ENCODE measurements around the gene SMS. TPM values are rescaled to one million over a fixed set of nuclear protein-coding genes. Genes with fewer than 3 reads are reported as not detected.

SMS gene
- total RNA-seq, 2 donors from 2014 or later, result 40.3 to 41.3 TPM

DNA sequence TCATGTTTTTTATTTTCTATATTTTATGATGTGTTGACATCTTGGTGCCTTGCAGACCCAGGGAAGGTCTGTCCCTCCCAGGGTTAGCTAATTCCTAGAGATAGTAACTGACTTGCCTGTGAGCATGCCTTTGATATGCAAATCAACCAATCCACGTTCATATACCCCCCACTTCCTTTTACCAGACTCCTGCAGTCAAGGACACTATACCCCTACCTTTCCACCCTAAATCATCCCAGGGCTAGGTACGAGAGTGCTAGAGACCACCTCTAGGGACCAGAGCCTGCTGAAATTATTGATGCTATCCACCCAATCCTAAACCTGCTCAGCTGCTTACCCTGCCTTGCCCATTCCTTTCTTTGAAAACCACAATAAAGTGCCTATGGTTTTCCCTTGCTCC, 84.1 kb downstream of the SMS start:
- Histone ChIP-seq H3K27ac (no peak overlapping the region), H3K4me1 (no peaks in the 10 kb centered on the region), H3K36me3 (no peaks in the 10 kb centered on the region), H3K27me3 (no peaks in the 10 kb centered on the region), H3K4me3 (no peak overlapping the region), H3K9me3 (no peaks in the 10 kb centered on the region)
- DNase-seq (ENCODE audit: low spot score), result no peak
- TF ChIP-seq, protein P1, sequence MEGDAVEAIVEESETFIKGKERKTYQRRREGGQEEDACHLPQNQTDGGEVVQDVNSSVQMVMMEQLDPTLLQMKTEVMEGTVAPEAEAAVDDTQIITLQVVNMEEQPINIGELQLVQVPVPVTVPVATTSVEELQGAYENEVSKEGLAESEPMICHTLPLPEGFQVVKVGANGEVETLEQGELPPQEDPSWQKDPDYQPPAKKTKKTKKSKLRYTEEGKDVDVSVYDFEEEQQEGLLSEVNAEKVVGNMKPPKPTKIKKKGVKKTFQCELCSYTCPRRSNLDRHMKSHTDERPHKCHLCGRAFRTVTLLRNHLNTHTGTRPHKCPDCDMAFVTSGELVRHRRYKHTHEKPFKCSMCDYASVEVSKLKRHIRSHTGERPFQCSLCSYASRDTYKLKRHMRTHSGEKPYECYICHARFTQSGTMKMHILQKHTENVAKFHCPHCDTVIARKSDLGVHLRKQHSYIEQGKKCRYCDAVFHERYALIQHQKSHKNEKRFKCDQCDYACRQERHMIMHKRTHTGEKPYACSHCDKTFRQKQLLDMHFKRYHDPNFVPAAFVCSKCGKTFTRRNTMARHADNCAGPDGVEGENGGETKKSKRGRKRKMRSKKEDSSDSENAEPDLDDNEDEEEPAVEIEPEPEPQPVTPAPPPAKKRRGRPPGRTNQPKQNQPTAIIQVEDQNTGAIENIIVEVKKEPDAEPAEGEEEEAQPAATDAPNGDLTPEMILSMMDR (IDR thresholded peaks at IDR 0.05), result no peak

GRCh38 chrX:22025751-22026150, 85.2 kb downstream of the SMS start:
- no peak overlapping the region for H3K27ac ChIP-seq
- no peaks in the 10 kb centered on the region for H3K36me3 ChIP-seq
- no peaks in the 10 kb centered on the region for H3K4me1 ChIP-seq
- no peaks in the 10 kb centered on the region for H3K9me3 ChIP-seq
- H3K27me3 ChIP-seq, result no peaks in the 10 kb centered on the region
- DNase-seq (ENCODE audit: low spot score), result no peak
- no peak overlapping the region for H3K4me3 ChIP-seq
- TF ChIP-seq, protein P1 (IDR thresholded peaks at IDR 0.05), result no peak

- no peak overlapping the region for H3K4me3 ChIP-seq
- DNase-seq (ENCODE audit: low spot score), result no peak
- H3K36me3 ChIP-seq, result no peaks in the 10 kb centered on the region
- H3K4me1 ChIP-seq, result no peaks in the 10 kb centered on the region
- H3K27me3 ChIP-seq, result no peaks in the 10 kb centered on the region
- TF ChIP-seq, protein P1 (IDR thresholded peaks at IDR 0.05), result no peak
- H3K27ac ChIP-seq, result no peak overlapping the region
- no peaks in the 10 kb centered on the region for H3K9me3 ChIP-seq
Measured at GRCh38 chrX:22026731-22027130, 86.2 kb downstream of the SMS start.

DNA sequence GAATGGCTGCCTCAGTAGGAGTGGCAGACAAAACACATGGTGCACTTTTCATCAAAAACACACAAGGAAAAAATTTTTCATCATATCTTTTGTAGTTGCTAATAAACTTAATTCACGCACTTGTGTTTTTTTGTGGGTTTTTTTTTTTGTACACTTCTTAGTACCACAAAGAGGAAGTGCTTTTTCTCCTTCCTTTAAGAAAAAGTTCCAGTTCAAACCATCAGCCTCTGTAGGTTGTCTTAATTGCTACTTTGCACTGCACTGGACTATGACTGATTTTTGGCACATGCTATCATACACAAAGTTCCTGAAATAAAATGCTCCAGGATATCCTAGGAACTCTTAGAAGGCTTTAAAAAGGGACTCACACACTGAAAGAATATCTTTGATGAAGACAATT, 91.6 kb downstream of the SMS start, which contains the start of gene PHEX:
TSS of gene PHEX (plus strand) at position 242 of the 400 bp plus-strand sequence. CDS start 681 bp downstream, outside the sequence.
- no peak within 1 kb of the TSS for H3K27ac ChIP-seq
- H3K27me3 ChIP-seq, result no peaks in the 10 kb centered on the region
- TF ChIP-seq, protein P1 (IDR thresholded peaks at IDR 0.05), result no peak
- no peaks in the 10 kb centered on the region for H3K4me1 ChIP-seq
- no peaks in the 10 kb centered on the region for H3K9me3 ChIP-seq
- no peak within 1 kb of the TSS for H3K4me3 ChIP-seq
- H3K36me3 ChIP-seq, result no peaks in the 10 kb centered on the region
- DNase-seq (ENCODE audit: low spot score), result no peak

GRCh38 chrX:22032506-22032905, 92.0 kb downstream of the SMS start:
- H3K27ac ChIP-seq, result no peak overlapping the region
- TF ChIP-seq, protein P1 (IDR thresholded peaks at IDR 0.05), result no peak
- no peak for DNase-seq (ENCODE audit: low spot score)
- H3K9me3 ChIP-seq, result no peaks in the 10 kb centered on the region
- H3K36me3 ChIP-seq, result no peaks in the 10 kb centered on the region
- H3K27me3 ChIP-seq, result no peaks in the 10 kb centered on the region
- H3K4me1 ChIP-seq, result no peaks in the 10 kb centered on the region
- H3K4me3 ChIP-seq, result no peak overlapping the region

DNA sequence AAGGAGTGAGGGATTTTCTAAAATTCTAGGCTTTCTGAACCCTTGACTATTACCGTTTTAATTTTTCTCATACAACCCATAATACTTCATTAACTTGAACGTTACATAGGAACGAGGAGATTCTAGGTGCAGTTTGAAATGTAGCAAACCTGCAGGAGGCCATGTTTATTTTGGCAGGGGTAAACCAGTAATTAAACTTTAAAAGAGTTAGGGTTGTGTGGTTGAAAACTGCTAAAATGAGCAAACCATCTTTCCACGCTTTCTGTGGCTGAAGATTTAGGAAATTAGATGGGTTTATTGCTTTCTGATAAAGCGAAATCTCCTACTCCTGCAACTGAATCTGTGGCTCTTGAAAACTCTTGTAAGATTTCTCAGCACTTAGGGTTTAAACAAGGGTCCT, 93.3 kb downstream of the SMS start:
- H3K27ac ChIP-seq, result no peak overlapping the region
- H3K9me3 ChIP-seq, result no peaks in the 10 kb centered on the region
- H3K27me3 ChIP-seq, result no peaks in the 10 kb centered on the region
- no peaks in the 10 kb centered on the region for H3K4me1 ChIP-seq
- H3K4me3 ChIP-seq, result no peak overlapping the region
- no peaks in the 10 kb centered on the region for H3K36me3 ChIP-seq
- TF ChIP-seq, protein P1 (IDR thresholded peaks at IDR 0.05), result no peak
- no peak for DNase-seq (ENCODE audit: low spot score)
